Measurements from ENCODE around the gene KCNB1. TPM values are rescaled to one million over a fixed set of nuclear protein-coding genes. Genes with fewer than 3 reads are reported as not detected.
A peak's percentile ranks its signal among the peaks of the same experiment; 100 is the strongest.

The KCNB1 gene
- total RNA-seq, 1 donor from 2014 or later: 5.8 TPM

GRCh38 chr20:49386848-49387580 lies 95.5 kb downstream of the KCNB1 start:
- DNase-seq: no peak

DNA sequence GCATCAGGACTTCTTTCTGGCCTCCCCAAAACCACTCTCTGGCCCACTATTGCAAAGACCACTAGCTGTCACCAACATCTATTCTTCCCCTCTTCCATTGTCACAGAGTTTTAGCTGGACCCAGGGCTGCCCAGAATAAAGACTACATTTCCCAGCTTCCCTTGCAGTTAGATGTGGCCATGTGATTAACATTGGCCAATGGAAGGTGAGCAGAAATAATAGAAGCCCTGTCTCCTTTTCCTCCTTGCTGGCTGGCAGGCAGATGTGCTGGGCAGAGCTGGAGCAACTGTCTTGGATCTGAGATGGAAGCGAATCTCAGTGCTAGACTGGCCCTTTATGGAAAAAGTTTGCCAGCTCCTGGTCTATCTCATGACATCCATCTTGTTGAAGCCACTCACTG lies 97.0 kb downstream of the KCNB1 start:
- no peak for DNase-seq

GRCh38 chr20:49384437-49385434 lies 97.7 kb downstream of the KCNB1 start:
- DNase-seq: peak; percentile 33

GRCh38 chr20:49381558-49382493 lies 100.6 kb downstream of the KCNB1 start:
- peak; percentile 72 for DNase-seq

DNA sequence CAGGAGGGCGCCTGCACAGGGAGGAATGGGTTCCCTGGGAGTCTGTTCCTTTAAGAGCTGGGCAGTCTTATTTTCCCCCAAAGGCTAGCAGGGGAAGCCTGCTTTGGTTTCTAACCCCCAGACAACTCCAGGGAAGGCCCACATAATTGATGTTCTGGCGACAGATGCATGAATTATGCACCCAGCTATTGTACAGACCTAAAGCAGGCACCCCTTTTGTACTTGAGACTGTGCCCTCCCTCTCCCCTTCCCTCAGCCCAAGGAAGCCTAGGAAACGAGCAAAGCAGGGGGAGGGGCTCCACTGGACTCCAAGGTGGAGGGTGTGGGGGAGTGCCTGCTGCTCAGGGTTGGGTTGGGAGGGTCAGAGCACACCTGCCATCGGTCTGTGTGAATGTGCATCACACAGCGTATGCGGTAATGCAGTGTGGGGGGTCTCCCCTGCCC lies 102.1 kb downstream of the KCNB1 start:
- DNase-seq: no peak

GRCh38 chr20:49379338-49379737 lies 103.1 kb downstream of the KCNB1 start:
- no peak for DNase-seq

DNA sequence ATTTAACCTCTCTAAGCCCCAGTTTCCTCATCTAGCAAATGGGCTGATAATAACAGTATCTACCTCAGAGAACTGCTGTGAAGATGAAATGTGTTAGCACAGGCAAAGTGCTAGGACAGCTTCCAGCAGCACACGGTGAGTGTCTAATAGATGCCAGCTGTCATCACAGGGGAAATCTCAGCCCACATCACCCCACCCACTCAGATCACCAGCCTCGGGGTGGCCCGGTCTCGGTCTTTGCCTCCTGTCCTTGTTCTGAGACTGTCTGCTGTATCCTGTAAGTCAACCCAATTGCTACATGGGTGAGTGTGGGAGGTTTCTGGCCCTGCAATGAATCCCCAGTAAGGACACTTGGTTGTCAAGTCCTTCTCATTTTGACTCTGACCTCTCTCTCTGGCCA lies 105.1 kb downstream of the KCNB1 start:
- DNase-seq: no peak

DNA sequence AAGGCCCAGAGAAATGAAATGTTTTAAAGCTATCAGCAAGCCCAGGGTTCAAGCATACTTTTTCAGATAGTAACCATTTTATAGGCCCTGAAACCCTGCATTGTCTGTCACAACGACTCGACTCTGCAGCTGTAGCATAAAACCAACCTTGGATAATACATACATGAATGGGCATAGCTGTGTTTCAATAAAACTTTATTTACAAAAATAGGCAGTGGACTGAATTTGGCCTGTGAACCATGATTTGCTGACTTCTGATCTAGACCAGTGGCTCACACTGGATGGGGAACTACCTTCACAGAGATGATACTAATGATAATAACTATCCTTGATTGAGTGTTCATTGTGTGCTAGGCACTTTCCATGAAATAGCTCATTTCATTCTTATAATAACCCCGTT lies 107.3 kb downstream of the KCNB1 start:
- DNase-seq: no peak

- no peak for DNase-seq
Observed at GRCh38 chr20:49372095-49372734, 110.3 kb downstream of the KCNB1 start.

DNA sequence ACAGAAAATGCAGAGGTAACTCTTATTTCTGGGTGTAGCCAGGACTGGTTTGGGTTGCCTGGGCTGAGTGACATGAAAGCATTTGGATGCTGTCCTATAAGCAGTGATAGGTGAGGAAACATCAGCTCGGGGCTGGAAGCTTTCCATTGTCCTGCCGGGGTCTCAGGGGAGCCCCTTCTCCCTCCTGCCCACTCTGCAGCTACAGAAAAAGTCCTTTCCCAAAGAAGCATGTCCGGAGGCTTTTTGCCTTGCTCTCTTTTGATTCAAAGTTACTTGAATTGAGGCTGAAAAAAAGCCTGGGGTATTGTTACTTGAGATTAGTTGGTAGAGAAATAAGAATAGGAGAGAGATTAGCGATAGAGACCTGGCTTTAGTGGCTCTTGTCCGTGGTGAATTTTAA lies 113.9 kb downstream of the KCNB1 start:
- DNase-seq: no peak

GRCh38 chr20:49367113-49367512 lies 115.4 kb downstream of the KCNB1 start:
- DNase-seq: no peak

DNA sequence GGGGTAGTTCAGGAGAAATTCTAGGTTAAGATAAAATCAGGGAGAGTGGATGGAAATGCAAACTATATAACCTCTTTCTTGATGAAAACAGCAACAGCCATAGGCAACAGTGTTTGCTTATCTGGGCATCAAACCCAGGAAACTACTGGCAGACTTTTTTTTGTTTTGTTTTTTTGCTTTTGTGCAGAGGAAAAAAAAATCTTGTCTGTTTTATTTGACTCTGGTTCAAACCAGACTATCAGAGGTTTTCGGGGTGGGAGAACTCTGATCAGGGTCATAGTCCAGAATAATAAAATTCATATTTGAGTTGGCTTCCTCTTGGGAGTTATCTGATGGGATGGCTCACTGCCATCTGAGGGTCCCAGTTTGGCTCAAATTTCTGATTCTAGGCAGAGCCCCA lies 115.8 kb downstream of the KCNB1 start:
- no peak for DNase-seq

- peak; percentile 37 for DNase-seq
Observed at GRCh38 chr20:49361862-49362660, 120.4 kb downstream of the KCNB1 start.

DNA sequence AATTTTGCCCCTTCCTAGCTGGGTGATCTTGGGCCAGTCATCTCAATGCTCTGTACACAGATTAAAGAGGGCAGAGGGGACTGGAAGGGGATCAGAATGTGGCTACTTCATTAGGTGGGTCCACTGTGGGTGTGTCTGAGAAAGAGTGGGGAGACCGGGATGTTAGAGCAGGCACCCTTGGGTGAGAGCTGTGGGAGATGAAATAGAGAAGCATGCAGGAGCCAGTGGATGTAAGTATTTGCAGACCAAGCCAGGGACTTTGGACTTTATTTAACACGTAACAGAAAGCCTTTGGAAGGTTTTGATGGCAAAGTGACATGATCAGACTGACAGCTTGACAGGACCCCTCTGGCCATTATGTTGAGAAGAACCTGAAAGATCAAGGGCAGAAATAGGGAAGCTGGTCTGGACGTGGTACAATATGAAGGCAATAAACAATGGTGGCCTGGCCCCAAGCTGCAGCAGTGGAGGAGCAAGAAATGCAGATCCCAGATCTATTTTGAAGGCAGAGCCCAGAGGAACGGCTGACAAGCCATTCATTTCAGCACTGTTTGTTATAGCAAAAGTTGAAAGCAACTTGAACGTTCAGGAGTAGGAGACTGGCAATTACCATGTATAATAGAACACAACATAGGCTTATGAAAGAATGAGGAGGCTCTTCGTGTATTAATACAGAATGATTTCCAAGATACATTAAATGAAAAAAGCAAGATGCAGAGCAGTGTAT lies 122.1 kb downstream of the KCNB1 start:
- no peak for DNase-seq

GRCh38 chr20:49356676-49357075 lies 125.8 kb downstream of the KCNB1 start:
- DNase-seq: no peak

DNA sequence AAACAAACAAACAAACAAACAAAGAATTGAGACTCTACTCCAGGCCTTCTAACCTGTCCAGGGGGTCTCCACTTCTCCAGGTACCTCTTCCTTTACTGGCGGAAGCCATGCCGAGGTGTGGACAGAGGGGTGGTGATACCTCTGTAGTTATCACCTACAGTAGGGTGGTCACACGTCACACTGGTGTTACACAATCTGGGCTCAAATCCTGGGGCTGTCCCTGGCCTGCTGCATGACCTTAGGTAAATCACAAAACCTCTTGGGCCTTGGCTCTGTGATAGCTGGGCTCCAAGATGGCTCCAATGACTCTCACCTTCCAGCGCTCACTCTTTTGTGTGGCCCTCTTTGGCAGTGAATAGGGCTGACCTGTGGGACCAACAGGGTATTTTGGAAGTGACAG lies 127.8 kb downstream of the KCNB1 start:
- no peak for DNase-seq

GRCh38 chr20:49353348-49353747 lies 129.1 kb downstream of the KCNB1 start:
- no peak for DNase-seq

- no peak for DNase-seq
Observed at GRCh38 chr20:49352751-49353150, 129.7 kb downstream of the KCNB1 start.

DNA sequence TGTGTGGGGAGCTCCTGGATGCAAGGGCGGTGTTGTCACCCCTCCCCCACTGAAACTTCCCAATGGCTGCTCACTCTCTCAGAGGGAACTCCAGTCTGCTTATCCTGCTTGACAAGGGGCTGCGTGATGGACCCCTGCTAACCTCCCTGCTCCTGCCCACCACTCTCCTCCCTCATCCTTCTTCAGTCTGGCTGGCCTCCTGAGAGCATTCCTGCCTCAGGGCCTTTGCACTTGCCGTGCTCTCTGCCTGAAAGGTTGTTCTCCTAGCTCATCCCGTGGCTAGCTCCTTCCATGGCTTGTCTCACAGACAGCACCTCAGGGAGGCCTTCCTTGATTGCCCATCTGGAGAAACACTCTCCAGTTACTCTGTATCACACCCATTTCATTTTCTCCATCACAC lies 130.7 kb downstream of the KCNB1 start:
- no peak for DNase-seq

GRCh38 chr20:49349694-49350252 lies 132.7 kb downstream of the KCNB1 start:
- DNase-seq: no peak
